ENCODE data around the gene CDIP1.

CDIP1 gene

DNA sequence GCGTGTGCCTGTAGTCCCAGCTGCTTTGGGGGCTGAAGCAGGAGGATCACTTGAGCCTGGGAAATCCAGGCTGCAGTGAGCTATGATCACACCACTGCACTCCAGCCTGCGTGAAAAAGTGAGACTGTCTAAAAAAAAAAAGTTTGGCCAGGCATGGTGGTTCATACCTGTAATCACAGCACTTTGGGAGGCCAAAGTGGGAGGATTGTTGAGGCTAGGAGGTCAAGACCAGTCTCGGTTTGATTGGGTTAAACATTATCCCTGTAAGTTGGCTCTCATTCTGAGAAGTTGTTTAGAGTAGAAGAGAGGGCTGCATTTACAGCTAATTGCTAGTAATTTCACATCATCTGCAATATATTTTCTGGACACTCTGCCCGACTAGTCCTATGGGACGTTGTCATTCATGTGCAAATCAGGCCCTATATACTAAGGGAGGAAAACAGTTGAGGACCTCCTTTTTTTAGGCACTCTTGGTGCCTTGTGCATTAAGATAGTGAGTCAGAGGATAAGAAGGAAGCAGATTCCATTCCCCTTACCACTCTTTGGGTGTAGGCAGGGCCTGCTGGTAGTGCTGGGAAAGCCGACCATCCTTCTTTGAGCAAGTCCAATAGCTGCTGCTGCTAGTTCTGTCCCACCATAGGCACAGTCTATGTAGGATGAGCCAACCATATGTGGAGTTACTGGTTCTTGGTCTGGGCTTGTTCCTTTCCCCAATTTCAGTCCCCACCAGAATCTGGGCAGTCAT is 43.7 kb downstream of the CDIP1 start:
- TF ChIP-seq, protein P1, sequence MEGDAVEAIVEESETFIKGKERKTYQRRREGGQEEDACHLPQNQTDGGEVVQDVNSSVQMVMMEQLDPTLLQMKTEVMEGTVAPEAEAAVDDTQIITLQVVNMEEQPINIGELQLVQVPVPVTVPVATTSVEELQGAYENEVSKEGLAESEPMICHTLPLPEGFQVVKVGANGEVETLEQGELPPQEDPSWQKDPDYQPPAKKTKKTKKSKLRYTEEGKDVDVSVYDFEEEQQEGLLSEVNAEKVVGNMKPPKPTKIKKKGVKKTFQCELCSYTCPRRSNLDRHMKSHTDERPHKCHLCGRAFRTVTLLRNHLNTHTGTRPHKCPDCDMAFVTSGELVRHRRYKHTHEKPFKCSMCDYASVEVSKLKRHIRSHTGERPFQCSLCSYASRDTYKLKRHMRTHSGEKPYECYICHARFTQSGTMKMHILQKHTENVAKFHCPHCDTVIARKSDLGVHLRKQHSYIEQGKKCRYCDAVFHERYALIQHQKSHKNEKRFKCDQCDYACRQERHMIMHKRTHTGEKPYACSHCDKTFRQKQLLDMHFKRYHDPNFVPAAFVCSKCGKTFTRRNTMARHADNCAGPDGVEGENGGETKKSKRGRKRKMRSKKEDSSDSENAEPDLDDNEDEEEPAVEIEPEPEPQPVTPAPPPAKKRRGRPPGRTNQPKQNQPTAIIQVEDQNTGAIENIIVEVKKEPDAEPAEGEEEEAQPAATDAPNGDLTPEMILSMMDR (IDR thresholded peaks at IDR 0.05), result no peak

DNA sequence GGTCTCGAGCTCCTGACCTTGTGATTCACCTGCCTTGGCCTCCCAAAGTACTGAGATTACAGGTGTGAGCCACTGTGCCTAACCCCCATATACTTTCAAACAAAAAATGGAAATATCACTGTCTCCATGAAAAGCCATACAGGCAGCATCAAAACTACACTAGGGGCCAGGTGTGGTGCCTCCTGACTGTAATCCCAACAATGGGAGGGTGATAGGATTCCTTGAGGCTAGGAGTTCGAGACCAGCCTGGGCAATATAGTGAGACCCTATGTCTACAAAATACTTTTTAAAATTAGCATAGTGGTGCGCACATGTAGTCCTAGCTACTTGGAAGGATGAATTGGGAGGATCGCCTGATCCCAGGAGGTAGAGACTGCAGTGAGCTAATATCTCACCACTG is 46.7 kb downstream of the CDIP1 start:
- TF ChIP-seq, protein P1 (IDR thresholded peaks at IDR 0.05), result no peak

DNA sequence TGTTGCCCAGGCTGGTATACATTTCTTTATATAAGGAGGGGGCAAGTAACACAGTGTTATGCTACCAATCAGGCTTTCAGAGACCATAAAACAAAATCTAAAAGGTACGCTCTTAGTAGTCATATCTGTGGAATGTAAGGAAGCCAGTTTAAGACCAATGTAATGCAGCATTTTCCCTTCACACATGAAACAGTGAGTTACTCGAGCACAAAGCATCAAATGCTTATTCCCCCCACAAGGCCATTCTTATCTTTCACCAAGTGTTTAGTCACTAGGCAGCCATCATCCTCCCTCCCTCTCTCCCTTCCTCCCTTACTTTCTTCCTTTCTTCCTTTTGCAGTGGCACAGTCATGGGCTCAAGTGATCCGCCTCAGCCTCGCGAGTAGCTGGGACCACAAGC is 49.5 kb downstream of the CDIP1 start:
- TF ChIP-seq, protein P1 (IDR thresholded peaks at IDR 0.05), result no peak

DNA sequence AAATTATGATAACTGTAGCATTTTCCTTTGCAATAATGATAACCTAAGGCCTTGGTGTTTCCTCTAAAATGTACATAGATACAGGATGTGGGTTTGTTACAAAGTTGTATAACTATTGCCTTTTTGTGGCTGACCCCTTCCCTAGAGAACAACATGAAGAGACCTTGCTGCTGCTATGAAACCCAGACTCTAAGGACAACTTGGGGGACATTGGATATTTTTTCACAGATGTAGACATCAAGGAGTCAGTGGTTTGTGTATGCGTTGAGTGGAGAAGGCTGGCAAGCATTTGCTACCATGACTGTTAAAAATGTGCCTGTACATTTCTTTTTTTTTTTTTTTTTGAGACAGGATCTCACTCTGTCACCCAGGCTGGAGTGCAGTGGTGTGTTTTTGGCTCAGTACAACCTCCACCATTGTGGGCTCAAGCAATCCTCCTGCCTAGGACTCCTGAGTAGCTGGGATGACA is 50.0 kb downstream of the CDIP1 start:
- TF ChIP-seq, protein P1 (IDR thresholded peaks at IDR 0.05), result no peak

DNA sequence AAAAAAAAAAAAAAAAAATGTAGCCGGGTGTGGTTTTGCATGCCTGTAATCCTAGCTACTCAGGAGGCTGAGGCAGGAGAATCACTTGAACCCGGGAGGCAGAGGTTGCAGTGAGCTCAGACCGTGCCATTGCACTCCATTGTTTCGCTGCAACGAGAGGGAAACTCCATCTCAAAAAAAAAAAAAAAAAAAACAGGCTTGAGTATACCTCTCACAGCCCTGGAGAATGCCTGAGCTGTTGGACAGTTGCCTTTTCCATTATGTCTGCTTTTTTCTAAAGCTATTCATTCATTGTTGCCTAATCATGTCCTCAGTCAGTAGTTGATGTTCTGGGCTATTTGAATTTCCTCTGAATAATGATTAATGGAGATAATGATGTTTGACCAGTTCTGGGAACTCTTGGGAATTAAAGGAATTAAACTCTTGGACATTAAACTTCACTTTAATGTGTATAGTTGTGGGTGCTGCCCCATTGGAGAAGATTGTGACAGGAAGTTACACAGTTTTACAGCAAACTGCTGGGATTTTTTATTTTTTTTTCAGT is 50.5 kb downstream of the CDIP1 start:
- TF ChIP-seq, protein P1 (IDR thresholded peaks at IDR 0.05), result no peak

DNA sequence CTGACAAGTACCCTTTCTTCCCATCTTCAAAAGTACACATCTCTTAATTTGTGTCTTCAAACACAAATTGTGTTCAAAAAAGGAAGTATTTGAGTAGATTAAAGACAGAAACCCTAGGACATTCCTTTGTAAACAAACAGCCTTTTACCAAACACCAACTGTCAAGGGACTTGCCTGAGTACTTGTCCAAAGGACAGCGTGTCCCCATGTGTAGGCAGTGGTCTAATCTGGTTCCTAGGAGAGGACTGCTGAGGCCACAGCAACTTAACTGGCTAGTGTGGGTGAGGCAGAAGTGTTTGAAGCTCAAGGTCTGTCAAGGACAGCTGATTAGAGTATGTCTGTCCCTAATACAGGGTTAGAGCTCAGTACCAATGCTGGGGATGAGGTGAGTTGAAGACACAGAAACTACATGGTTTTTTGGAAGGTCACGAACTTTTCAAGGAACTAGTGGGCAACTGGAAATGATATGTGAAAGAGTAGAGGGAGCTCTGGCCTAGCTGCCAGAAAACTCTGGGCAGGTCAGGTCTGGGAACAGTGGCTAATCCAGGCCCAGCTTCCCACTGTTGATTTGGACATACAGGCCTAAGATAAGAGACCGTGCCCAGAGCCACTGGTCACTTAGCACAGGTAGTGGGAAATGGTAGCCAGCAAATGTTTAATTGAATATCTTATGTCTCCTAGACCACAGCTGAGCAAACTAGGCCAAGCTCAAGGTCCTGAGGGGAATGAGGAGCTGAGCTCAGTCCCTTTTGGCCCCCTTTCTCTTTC is 52.3 kb downstream of the CDIP1 start:
- TF ChIP-seq, protein P1 (IDR thresholded peaks at IDR 0.05), result no peak

DNA sequence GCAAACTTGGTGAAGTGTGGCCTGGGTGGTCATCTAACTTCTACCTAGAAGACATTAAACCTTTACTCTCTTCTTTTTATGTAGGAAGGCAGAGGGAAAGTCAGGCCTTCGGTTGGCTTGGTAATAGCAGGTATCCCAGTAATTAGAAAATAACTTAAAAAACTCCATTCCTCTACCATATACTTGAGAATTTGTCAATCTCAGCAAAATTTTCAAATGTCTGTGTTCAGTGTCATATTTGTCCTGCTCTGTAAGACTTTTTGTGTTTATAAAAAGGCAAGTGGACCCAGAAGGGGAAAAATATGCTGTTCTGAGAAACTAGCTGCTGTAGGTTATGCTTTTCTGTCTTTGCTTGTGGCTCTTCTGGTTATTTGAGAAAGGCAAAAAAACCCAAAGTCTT is 56.6 kb downstream of the CDIP1 start:
- TF ChIP-seq, protein P1 (IDR thresholded peaks at IDR 0.05), result no peak

Measured in LNCAP (cell line).